B cell (primary cell): ENCODE measurements around the gene HLA-DMA. TPM values are rescaled to one million over a fixed set of nuclear protein-coding genes. Genes with fewer than 3 reads are reported as not detected.

Source experiments
- ATAC-seq: fragments of 200-7000 bp; cut with Tn5 transposase; one replicate; pipeline ENCODE4 v1.10.0; 2021; ENCODE audit warnings: low read depth, mild to moderate bottlenecking, moderate number of reproducible peaks, moderate library complexity
- CTCF ChIA-PET: fragments of 350-600 bp; sonication (Branson Sonifier 250); formaldehyde crosslinking; loops from one replicate; lab custom pipeline; 2021; ENCODE audit warnings: antibody characterized with exemption, inconsistent platforms; lab: Charles Lee
- POLR2A ChIA-PET: fragments of 350-600 bp; sonication (Branson Sonifier 250); formaldehyde crosslinking; loops from one replicate; lab custom pipeline; 2021; ENCODE audit warnings: antibody characterized with exemption; lab: Charles Lee
- DNase-seq: peaks from one replicate; pipeline ENCODE4 v3.0.0; 2013
- H2AFZ ChIP-seq: 2 replicates; pipeline ENCODE4 v1.6.1; 2012; ENCODE audit warnings: mild to moderate bottlenecking, low read depth, low read length; ENCODE audit not compliant: insufficient read depth, poor library complexity, severe bottlenecking
- H3K27ac ChIP-seq, 2 donors: 1 replicate in 1 of 2; 2 replicates in 1 of 2; pipeline ENCODE4 v1.5.1; 2012 to 2013; ENCODE audit warnings: low read length in 2 of 2, mild to moderate bottlenecking in 2 of 2, moderate library complexity in 1 of 2
- H3K27me3 ChIP-seq, 4 experiments: fragments of 200-600 bp in 1 of 4; sonication (generic) in 1 of 4; replicated peaks in 1 of 4; 1 replicate in 2 of 4; 2 replicates in 2 of 4; pipeline versions ENCODE4 v1.6.1 to v1.7.0; 2013 to 2016; ENCODE audit warnings: low read length in 3 of 4, mild to moderate bottlenecking in 2 of 4, mixed read lengths in 1 of 4, moderate library complexity in 1 of 4; ENCODE audit not compliant: insufficient read depth in 4 of 4, control insufficient read depth in 3 of 4; ENCODE audit errors: control extremely low read depth in 1 of 4
- H3K36me3 ChIP-seq, 2 experiments: replicated peaks in 1 of 2; 1 replicate in 1 of 2; 2 replicates in 1 of 2; pipeline versions ENCODE4 v1.6.1 to v1.7.1; 2013; ENCODE audit warnings: low read length in 1 of 2; ENCODE audit not compliant: insufficient read depth in 2 of 2, control insufficient read depth in 1 of 2; ENCODE audit errors: control extremely low read depth in 1 of 2, extremely low read depth in 1 of 2
- H3K4me1 ChIP-seq, 2 donors: fragments of 200-600 bp in 1 of 2; sonication (generic) in 1 of 2; 1 replicate in 1 of 2; 2 replicates in 1 of 2; pipeline versions ENCODE4 v1.5.1 to v1.6.1; 2013 to 2017; ENCODE audit warnings: low read length in 2 of 2; ENCODE audit not compliant: control insufficient read depth in 2 of 2, insufficient read depth in 2 of 2
- H3K4me2 ChIP-seq: replicated peaks from 2 replicates; pipeline ENCODE3; 2012; ENCODE audit warnings: mild to moderate bottlenecking, low read depth, low read length; ENCODE audit not compliant: poor library complexity, severe bottlenecking
- H3K4me3 ChIP-seq, 5 experiments: fragments of 200-600 bp in 1 of 5; sonication (generic) in 1 of 5; 1 replicate in 3 of 5; 2 replicates in 2 of 5; pipeline versions ENCODE4 v1.5.1 to v1.7.0; 2011 to 2016; ENCODE audit warnings: low read length in 4 of 5, mild to moderate bottlenecking in 4 of 5, low read depth in 2 of 5, control low read depth in 1 of 5, moderate library complexity in 1 of 5; ENCODE audit not compliant: insufficient read depth in 1 of 5; ENCODE audit errors: control extremely low read depth in 1 of 5, extremely low read depth in 1 of 5
- H3K79me2 ChIP-seq: fragments of 200-600 bp; sonication (generic); one replicate; pipeline ENCODE4 v1.6.0; 2016; ENCODE audit warnings: low read length; ENCODE audit not compliant: control insufficient read depth, insufficient read depth
- H3K9ac ChIP-seq: fragments of 200-600 bp; sonication (generic); 2 replicates; pipeline ENCODE4 v1.6.1; 2017; ENCODE audit warnings: mild to moderate bottlenecking, low read length, moderate library complexity
- H3K9me3 ChIP-seq, 3 donors: one replicate each; pipeline versions ENCODE4 v1.6.1 to v1.7.1; 2013; ENCODE audit warnings: low read length in 2 of 3; ENCODE audit not compliant: control insufficient read depth in 2 of 3, insufficient read depth in 1 of 3; ENCODE audit errors: control extremely low read depth in 1 of 3
- H4K20me1 ChIP-seq: 2 replicates; pipeline ENCODE4 v1.6.0; 2012; ENCODE audit warnings: mild to moderate bottlenecking, low read length; ENCODE audit not compliant: insufficient read depth, control insufficient read depth, poor library complexity, severe bottlenecking
- H3K27ac Mint-ChIP-seq: one replicate; pipeline ENCODE4 v1.8.0; 2021; ENCODE audit warnings: mixed read lengths
- H3K27me3 Mint-ChIP-seq: one replicate; pipeline ENCODE4 v1.8.0; 2021; ENCODE audit warnings: mixed read lengths
- H3K4me1 Mint-ChIP-seq: one replicate; pipeline ENCODE4 v1.8.0; 2021; ENCODE audit warnings: mixed read lengths
- H3K4me3 Mint-ChIP-seq: one replicate; pipeline ENCODE4 v1.8.0; 2021; ENCODE audit warnings: mixed read lengths
- H3K9me3 Mint-ChIP-seq: one replicate; pipeline ENCODE4 v1.8.0; 2022; ENCODE audit warnings: mixed read lengths; ENCODE audit not compliant: insufficient read depth
- EZH2 ChIP-seq: IDR thresholded peaks from 2 replicates; pipeline ENCODE4 v1.6.1; 2012; ENCODE audit warnings: borderline replicate concordance, low read depth, mild to moderate bottlenecking, moderate library complexity, low read length; ENCODE audit not compliant: insufficient read depth, poor library complexity, severe bottlenecking
- whole genome bisulfite sequencing: methylation state at CpG from one replicate; pipeline ENCODE4 v1.1.5; 2013; ENCODE audit warnings: missing lambda C conversion rate; ENCODE audit not compliant: insufficient coverage; 5-methylcytosine and 5-hydroxymethylcytosine counted together
- intact Hi-C: fragments of 100-400 bp; cut with micrococcal nuclease; formaldehyde crosslinking; loops from one replicate; pipeline ENCODE4 v1.10.0; 2022
- polyA plus RNA-seq: library from polyadenylated mRNA; depleted of rRNA; stranded (reverse); fragments of >200 nt; gene quantifications from 2 replicates; pipeline ENCODE4 v1.2.3, GENCODE V29; 2012
- total RNA-seq, 2 donors: library from RNA; stranded (reverse); fragments of 120-200 nt in 1 of 2; gene quantifications; 1 replicate in 1 of 2; 2 replicates in 1 of 2; pipeline versions ENCODE4 v1.2.3 to v1.2.4, GENCODE V29; 2013 to 2022
- TF ChIP-seq, protein P1 (sequence below): fragments of 200-600 bp; IDR thresholded peaks from one replicate; pipeline ENCODE4 v1.8.0; 2022; ENCODE audit warnings: antibody characterized with exemption, mild to moderate bottlenecking

Gene HLA-DMA
- total and polyA plus RNA-seq, 2 donors (not counting 1 experiment from before 2014, with no cell fraction given): 558 to 925 TPM

DNA sequence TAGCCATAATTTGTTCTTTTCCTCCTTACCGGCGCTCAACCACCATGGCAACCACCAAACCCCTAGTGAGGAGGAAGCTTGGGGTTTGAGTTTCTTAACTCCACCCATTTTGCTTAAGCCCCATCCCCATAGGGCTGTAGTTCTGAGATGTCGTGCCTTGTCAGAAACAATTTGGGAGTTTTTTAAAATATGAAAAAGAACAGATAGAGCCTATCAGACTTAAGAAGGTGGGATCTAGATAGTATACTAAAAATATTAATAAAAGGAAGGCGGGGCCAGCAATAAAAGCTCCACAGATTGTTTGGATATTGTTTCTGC lies 21.1 kb upstream of the HLA-DMA start:
- H3K4me3 ChIP-seq: peak overlapping the region; percentile 87 to 99 (median 96)
- POLR2A ChIA-PET: interaction anchor here (0.6 to 11.8 kb wide), 12 partner anchors 9 to 138 kb away, joined by 3 to 349 read pairs (median 3); partner anchors contain the start of genes HLA-DMA, HLA-DMB, PSMB8 and PSMB9
- DNase-seq (peak; percentile 69), ATAC-seq (no peak)
- peaks cover 66% of the 10 kb centered on the region for H4K20me1 ChIP-seq
- CTCF ChIA-PET: interaction anchor here (0.7 to 28.4 kb wide), 14 partner anchors 10 to 174 kb away, joined by 3 to 822 read pairs (median 14); partner anchors contain the start of genes HLA-DMA, HLA-DMB and TAP2
- peak overlapping the region; percentile 88 for H3K4me2 ChIP-seq
- H3K36me3 ChIP-seq: peaks cover 0 to 58% of the 10 kb centered on the region in 2 experiments
- H3K79me2 ChIP-seq: peaks cover 89% of the 10 kb centered on the region
- H3K27me3 ChIP-seq: no peaks in the 10 kb centered on the region
- Mint-ChIP-seq H3K9me3 (no peaks in the 10 kb centered on the region), H3K4me1 (peaks cover 47% of the 10 kb centered on the region), H3K27ac (peak overlapping the region; percentile 99), H3K4me3 (peak overlapping the region; percentile 96), H3K27me3 (no peaks in the 10 kb centered on the region)
- H3K9ac ChIP-seq: peak overlapping the region; percentile 91
- no peak overlapping the region for H2AFZ ChIP-seq
- WGBS: no CpG with 5 or more reads among the region's 4 CpGs
- TF ChIP-seq EZH2: no peak
- TF ChIP-seq, protein P1, sequence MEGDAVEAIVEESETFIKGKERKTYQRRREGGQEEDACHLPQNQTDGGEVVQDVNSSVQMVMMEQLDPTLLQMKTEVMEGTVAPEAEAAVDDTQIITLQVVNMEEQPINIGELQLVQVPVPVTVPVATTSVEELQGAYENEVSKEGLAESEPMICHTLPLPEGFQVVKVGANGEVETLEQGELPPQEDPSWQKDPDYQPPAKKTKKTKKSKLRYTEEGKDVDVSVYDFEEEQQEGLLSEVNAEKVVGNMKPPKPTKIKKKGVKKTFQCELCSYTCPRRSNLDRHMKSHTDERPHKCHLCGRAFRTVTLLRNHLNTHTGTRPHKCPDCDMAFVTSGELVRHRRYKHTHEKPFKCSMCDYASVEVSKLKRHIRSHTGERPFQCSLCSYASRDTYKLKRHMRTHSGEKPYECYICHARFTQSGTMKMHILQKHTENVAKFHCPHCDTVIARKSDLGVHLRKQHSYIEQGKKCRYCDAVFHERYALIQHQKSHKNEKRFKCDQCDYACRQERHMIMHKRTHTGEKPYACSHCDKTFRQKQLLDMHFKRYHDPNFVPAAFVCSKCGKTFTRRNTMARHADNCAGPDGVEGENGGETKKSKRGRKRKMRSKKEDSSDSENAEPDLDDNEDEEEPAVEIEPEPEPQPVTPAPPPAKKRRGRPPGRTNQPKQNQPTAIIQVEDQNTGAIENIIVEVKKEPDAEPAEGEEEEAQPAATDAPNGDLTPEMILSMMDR: no peak
- intact Hi-C loops: loop anchor here (5.0 kb wide), 3 partner anchors 53 to 797 kb away; partner anchors contain the start of genes AGPAT1 and RNF5
- H3K4me1 ChIP-seq: peaks cover 29 to 43% of the 10 kb centered on the region in 2 donors
- peak overlapping the region; percentile 71 to 75 for H3K27ac ChIP-seq
- H3K9me3 ChIP-seq: no peaks in the 10 kb centered on the region
